GM23248 (cell line): ENCODE data around the gene TASOR2. TPM values are rescaled to one million over a fixed set of nuclear protein-coding genes. Genes with fewer than 3 reads are reported as not detected.

ENCODE experiments used
- DNase-seq: peaks from one replicate; pipeline ENCODE4 v3.0.0-alpha.2; 2015
- H2AFZ ChIP-seq: fragments of 200-600 bp; sonication (generic); 2 replicates; pipeline ENCODE4 v1.6.1; 2016; ENCODE audit warnings: antibody characterized with exemption
- H3F3A ChIP-seq: fragments of 200-600 bp; sonication (generic); 2 replicates; pipeline ENCODE4 v1.6.1; 2016; ENCODE audit warnings: mild to moderate bottlenecking, antibody characterized with exemption, mixed run types; ENCODE audit not compliant: insufficient read depth
- H3K27ac ChIP-seq: fragments of 200-600 bp; sonication (generic); 2 replicates; pipeline ENCODE4 v1.5.1; 2016; ENCODE audit warnings: mild to moderate bottlenecking
- H3K27me3 ChIP-seq: fragments of 200-600 bp; sonication (generic); replicated peaks from 2 replicates; pipeline ENCODE4 v1.6.1; 2016; ENCODE audit warnings: mild to moderate bottlenecking; ENCODE audit not compliant: insufficient read depth
- H3K36me3 ChIP-seq: fragments of 200-600 bp; sonication (generic); 2 replicates; pipeline ENCODE4 v1.6.1; 2016; ENCODE audit warnings: low read depth, mild to moderate bottlenecking
- H3K4me1 ChIP-seq: fragments of 200-600 bp; sonication (generic); 2 replicates; pipeline ENCODE4 v1.6.1; 2016; ENCODE audit warnings: mild to moderate bottlenecking; ENCODE audit not compliant: insufficient read depth
- H3K4me2 ChIP-seq: fragments of 200-600 bp; sonication (generic); one replicate; pipeline ENCODE4 v1.6.1; 2016; ENCODE audit warnings: mild to moderate bottlenecking; ENCODE audit not compliant: unreplicated experiment
- H3K4me3 ChIP-seq: fragments of 200-600 bp; sonication (generic); 2 replicates; pipeline ENCODE4 v1.5.1; 2016; ENCODE audit warnings: mild to moderate bottlenecking
- H3K79me2 ChIP-seq: fragments of 200-600 bp; sonication (generic); 2 replicates; pipeline ENCODE4 v1.6.1; 2016; ENCODE audit warnings: mild to moderate bottlenecking; ENCODE audit not compliant: insufficient read depth
- H3K9ac ChIP-seq: fragments of 200-600 bp; sonication (generic); 2 replicates; pipeline ENCODE4 v1.6.1; 2016; ENCODE audit warnings: mild to moderate bottlenecking
- H3K9me2 ChIP-seq: fragments of 200-600 bp; sonication (generic); 2 replicates; pipeline ENCODE4 v1.6.1; 2016; ENCODE audit warnings: mixed run types, mild to moderate bottlenecking, moderate library complexity; ENCODE audit not compliant: insufficient read depth
- H3K9me3 ChIP-seq: fragments of 200-600 bp; sonication (generic); one replicate; pipeline ENCODE4 v1.6.1; 2017; ENCODE audit warnings: low read depth
- H4K20me1 ChIP-seq: fragments of 200-600 bp; sonication (generic); 2 replicates; pipeline ENCODE4 v1.6.0; 2016; ENCODE audit not compliant: insufficient read depth
- EZH2 ChIP-seq: fragments of 200-600 bp; sonication (generic); IDR thresholded peaks from 2 replicates; pipeline ENCODE4 v1.6.1; 2018; ENCODE audit warnings: antibody characterized with exemption, mild to moderate bottlenecking; ENCODE audit not compliant: insufficient read depth, poor library complexity, severe bottlenecking
- EZH2phosphoT487 ChIP-seq: fragments of 200-600 bp; sonication (generic); IDR thresholded peaks from 2 replicates; pipeline ENCODE4 v1.6.1; 2018; ENCODE audit warnings: antibody characterized with exemption, moderate library complexity, mild to moderate bottlenecking, low read depth; ENCODE audit not compliant: insufficient read depth
- WGBS, 2 experiments: methylation state at CpG; one replicate each; pipeline ENCODE4 v1.1.6; 2015 to 2017; ENCODE audit warnings: low lambda C conversion rate in 2 of 2, low coverage in 1 of 2; ENCODE audit errors: missing lambda C conversion rate in 2 of 2; 5-methylcytosine and 5-hydroxymethylcytosine counted together
- in situ Hi-C: fragments of 300-500 bp; cut with MboI; formaldehyde crosslinking; loops from 2 replicates; pipeline ENCODE4 v1.15.0; 2020
- polyA plus RNA-seq: library from polyadenylated mRNA; unstranded; fragments of >200 nt; fragmentation: Nextera tagmentation; extraction: Ambion mirVana; gene quantifications from 2 replicates; pipeline ENCODE4 v1.2.1, GENCODE V29; 2016
- total RNA-seq: library from RNA; depleted of rRNA; stranded (reverse); fragments of >200 nt; shearing (Covaris generic); gene quantifications from 2 replicates; pipeline ENCODE4 v1.2.3, GENCODE V29; 2014; rRNA removed

TASOR2 gene
- total and polyA plus RNA-seq, 2 experiments from 2014 or later: 16.8 to 60.7 TPM

GRCh38 chr10:5723692-5724091 lies 39.1 kb downstream of the TASOR2 start:
- WGBS, 2 experiments: 96 to 98% methylated on average over 2 of the region's 2 CpGs
- in situ Hi-C loops: no loop called here

GRCh38 chr10:5730766-5731165 lies 46.1 kb downstream of the TASOR2 start:
- no peaks in the 10 kb centered on the region for H3K27me3 ChIP-seq
- no peak overlapping the region for H3K27ac ChIP-seq
- in situ Hi-C loops: no loop called here
- whole genome bisulfite sequencing, 2 experiments: 94 to 99% methylated on average over 4 of the region's 4 CpGs
- H3K36me3 ChIP-seq: peaks cover 36% of the 10 kb centered on the region
- no peak overlapping the region for H3K9ac ChIP-seq
- no peaks in the 10 kb centered on the region for H3K4me1 ChIP-seq
- peaks cover 34% of the 10 kb centered on the region for H3K79me2 ChIP-seq
- no peak for DNase-seq
- H3K4me3 ChIP-seq: no peak overlapping the region
- no peaks in the 10 kb centered on the region for H3F3A ChIP-seq
- H2AFZ ChIP-seq: no peak overlapping the region
- TF ChIP-seq EZH2phosphoT487 (no peak), EZH2 (no peak)
- no peaks in the 10 kb centered on the region for H4K20me1 ChIP-seq
- no peaks in the 10 kb centered on the region for H3K9me2 ChIP-seq
- H3K9me3 ChIP-seq: no peaks in the 10 kb centered on the region
- H3K4me2 ChIP-seq: no peak overlapping the region

More at GRCh38 chr10:5723692-5724091, 39.1 kb downstream of the TASOR2 start:
- Histone ChIP-seq H3K9me2 (no peaks in the 10 kb centered on the region), H3K36me3 (peaks cover 33% of the 10 kb centered on the region), H3K9me3 (no peaks in the 10 kb centered on the region), H4K20me1 (no peaks in the 10 kb centered on the region), H3F3A (peaks cover 7% of the 10 kb centered on the region; the same call in 1 of the 2 replicates), H3K4me1 (no peaks in the 10 kb centered on the region; the same call in 1 of the 2 replicates), H2AFZ (no peak overlapping the region), H3K27ac (no peak overlapping the region), H3K79me2 (peaks cover 51% of the 10 kb centered on the region), H3K4me2 (no peak overlapping the region), H3K4me3 (no peak overlapping the region), H3K9ac (no peak overlapping the region), H3K27me3 (no peaks in the 10 kb centered on the region)
- no peak for DNase-seq
- TF ChIP-seq EZH2: no peak
- TF ChIP-seq EZH2phosphoT487: no peak

- in situ Hi-C loops: no loop called here
- Histone ChIP-seq H4K20me1 (no peaks in the 10 kb centered on the region), H3K9me2 (no peaks in the 10 kb centered on the region), H3K4me3 (no peak overlapping the region), H3K27me3 (no peaks in the 10 kb centered on the region), H3K9me3 (no peaks in the 10 kb centered on the region), H3F3A (no peaks in the 10 kb centered on the region), H2AFZ (no peak overlapping the region), H3K36me3 (peaks cover 30% of the 10 kb centered on the region), H3K4me1 (no peaks in the 10 kb centered on the region), H3K4me2 (no peak overlapping the region), H3K27ac (no peak overlapping the region), H3K9ac (no peak overlapping the region), H3K79me2 (peaks cover 35% of the 10 kb centered on the region)
- DNase-seq: no peak
- TF ChIP-seq EZH2: no peak
- no peak for TF ChIP-seq EZH2phosphoT487
- 78 to 83% methylated on average over 3 of the region's 3 CpGs for WGBS, 2 experiments
These were observed 46.9 kb downstream of the TASOR2 start for GRCh38 chr10:5731559-5731958.

GRCh38 chr10:5732141-5732540 lies 47.5 kb downstream of the TASOR2 start:
- no peak overlapping the region for H3K9ac ChIP-seq
- no peak overlapping the region for H3K27ac ChIP-seq
- in situ Hi-C loops: no loop called here
- WGBS, 2 experiments: 50 to 54% methylated on average over 4 of the region's 4 CpGs
- no peaks in the 10 kb centered on the region for H3F3A ChIP-seq
- H3K4me1 ChIP-seq: no peaks in the 10 kb centered on the region
- peaks cover 26% of the 10 kb centered on the region for H3K36me3 ChIP-seq
- no peaks in the 10 kb centered on the region for H3K9me2 ChIP-seq
- no peak for TF ChIP-seq EZH2phosphoT487
- TF ChIP-seq EZH2: no peak
- no peak for DNase-seq
- H2AFZ ChIP-seq: no peak overlapping the region
- H4K20me1 ChIP-seq: no peaks in the 10 kb centered on the region
- H3K27me3 ChIP-seq: no peaks in the 10 kb centered on the region
- no peak overlapping the region for H3K4me3 ChIP-seq
- H3K9me3 ChIP-seq: no peaks in the 10 kb centered on the region
- H3K4me2 ChIP-seq: no peak overlapping the region
- peaks cover 32% of the 10 kb centered on the region for H3K79me2 ChIP-seq

Other genes starting within 250 kb of the TASOR2 start
- gene CALML5, start 185.3 kb upstream of the TASOR2 start, total RNA-seq: not detected in 2 replicates
- gene CALML5, start 185.3 kb upstream of the TASOR2 start, polyA plus RNA-seq: not detected in 2 replicates
- gene CALML3, start 159.9 kb upstream of the TASOR2 start, total RNA-seq: not detected in 2 replicates
- not detected in 2 replicates for gene CALML3, start 159.9 kb upstream of the TASOR2 start, polyA plus RNA-seq
- 5.6 and 8.9 TPM in 2 replicates for gene ASB13, start 18.2 kb upstream of the TASOR2 start, total RNA-seq
- 7.5 and 8.9 TPM in 2 replicates for gene ASB13, start 18.2 kb upstream of the TASOR2 start, polyA plus RNA-seq
- gene GDI2, start 128.6 kb downstream of the TASOR2 start, total RNA-seq: 311 and 350 TPM in 2 replicates
- gene GDI2, start 128.6 kb downstream of the TASOR2 start, polyA plus RNA-seq: 195 and 206 TPM in 2 replicates
- 5.4 and 5.9 TPM in 2 replicates for gene ANKRD16, start 205.1 kb downstream of the TASOR2 start, total RNA-seq
- gene ANKRD16, start 205.1 kb downstream of the TASOR2 start, polyA plus RNA-seq: 2.7 and 3.1 TPM in 2 replicates
- 79.3 and 87.6 TPM in 2 replicates for gene FBH1, start 205.4 kb downstream of the TASOR2 start, total RNA-seq
- gene FBH1, start 205.4 kb downstream of the TASOR2 start, polyA plus RNA-seq: 66.4 and 71.4 TPM in 2 replicates